Testis (tissue), 3 donors: ENCODE results near the gene GTPBP3. TPM values are rescaled to one million over a fixed set of nuclear protein-coding genes. Genes with fewer than 3 reads are reported as not detected.

Source experiments
- DNase-seq: peaks from one replicate; pipeline ENCODE4 v3.0.0-alpha.2; 2019
- H3K27ac ChIP-seq, 2 donors: fragments of 200-600 bp; sonication (generic); one replicate each; pipeline ENCODE4 v1.5.1; 2019
- H3K27me3 ChIP-seq: fragments of 200-600 bp; sonication (generic); one replicate; pipeline ENCODE4 v1.5.1; 2019
- H3K36me3 ChIP-seq: fragments of 200-600 bp; sonication (generic); one replicate; pipeline ENCODE4 v1.5.1; 2017; ENCODE audit warnings: low read depth; ENCODE audit errors: missing control alignments
- H3K4me1 ChIP-seq: fragments of 200-600 bp; sonication (generic); one replicate; pipeline ENCODE4 v1.5.1; 2019
- H3K4me3 ChIP-seq, 2 donors: fragments of 200-600 bp; sonication (generic); one replicate each; pipeline ENCODE4 v1.5.1; 2017 to 2019
- H3K9me3 ChIP-seq: fragments of 200-600 bp; sonication (generic); one replicate; pipeline ENCODE4 v1.5.1; 2017
- POLR2A ChIP-seq: fragments of 450-650 bp; IDR thresholded peaks from one replicate; pipeline ENCODE4 v1.6.1; 2017; ENCODE audit warnings: antibody characterized with exemption, mild to moderate bottlenecking, moderate library complexity
- WGBS, 2 donors: methylation state at CpG; one replicate each; pipeline ENCODE4 v1.1.5; 2018; 5-methylcytosine and 5-hydroxymethylcytosine counted together
- intact Hi-C: fragments of 100-400 bp; cut with DNase I; formaldehyde crosslinking; loops from one replicate; pipeline ENCODE4 v1.15.1; 2023; ENCODE audit warnings: low total_unique reads
- polyA plus RNA-seq: library from polyadenylated mRNA; stranded (reverse); fragments of 350-450 nt; fragmentation: Illumina TruSeq; extraction: RNeasy Lipid Tissue Mini Kit (QIAGEN cat#74804); gene quantifications from one replicate; pipeline ENCODE4 v1.2.3, GENCODE V29; 2014; ENCODE audit warnings: low read depth, low replicate concordance; ENCODE audit not compliant: insufficient read depth
- total RNA-seq, 2 donors: library from RNA; depleted of rRNA; stranded (reverse); fragments of >200 nt; gene quantifications; one replicate each; pipeline ENCODE4 v1.2.3, GENCODE V29; 2016
- TF ChIP-seq, protein P1 (sequence below), 3 experiments: fragments of 450-650 bp in 2 of 3; fragments of 200-600 bp in 1 of 3; sonication (generic) in 1 of 3; IDR thresholded peaks; one replicate each; pipeline ENCODE4 v1.5.1; 2016 to 2019; ENCODE audit warnings: antibody characterized with exemption in 3 of 3, mild to moderate bottlenecking in 2 of 3, moderate library complexity in 1 of 3

Gene GTPBP3
- total and polyA plus RNA-seq, 3 donors from 2014 or later = 9.7 to 22.9 (median 21.6) TPM

- TF ChIP-seq POLR2A = no peak
- TF ChIP-seq, protein P1, sequence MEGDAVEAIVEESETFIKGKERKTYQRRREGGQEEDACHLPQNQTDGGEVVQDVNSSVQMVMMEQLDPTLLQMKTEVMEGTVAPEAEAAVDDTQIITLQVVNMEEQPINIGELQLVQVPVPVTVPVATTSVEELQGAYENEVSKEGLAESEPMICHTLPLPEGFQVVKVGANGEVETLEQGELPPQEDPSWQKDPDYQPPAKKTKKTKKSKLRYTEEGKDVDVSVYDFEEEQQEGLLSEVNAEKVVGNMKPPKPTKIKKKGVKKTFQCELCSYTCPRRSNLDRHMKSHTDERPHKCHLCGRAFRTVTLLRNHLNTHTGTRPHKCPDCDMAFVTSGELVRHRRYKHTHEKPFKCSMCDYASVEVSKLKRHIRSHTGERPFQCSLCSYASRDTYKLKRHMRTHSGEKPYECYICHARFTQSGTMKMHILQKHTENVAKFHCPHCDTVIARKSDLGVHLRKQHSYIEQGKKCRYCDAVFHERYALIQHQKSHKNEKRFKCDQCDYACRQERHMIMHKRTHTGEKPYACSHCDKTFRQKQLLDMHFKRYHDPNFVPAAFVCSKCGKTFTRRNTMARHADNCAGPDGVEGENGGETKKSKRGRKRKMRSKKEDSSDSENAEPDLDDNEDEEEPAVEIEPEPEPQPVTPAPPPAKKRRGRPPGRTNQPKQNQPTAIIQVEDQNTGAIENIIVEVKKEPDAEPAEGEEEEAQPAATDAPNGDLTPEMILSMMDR (IDR thresholded peaks at IDR 0.05) = no peak
- 39 to 53% methylated on average over 8 of the region's 8 CpGs for WGBS, 2 donors
- no peaks in the 10 kb centered on the region for H3K27me3 ChIP-seq
- H3K27ac ChIP-seq = no peak overlapping the region
- intact Hi-C loops = no loop called here
- DNase-seq = peak; percentile 41
- H3K4me1 ChIP-seq = no peaks in the 10 kb centered on the region
- H3K9me3 ChIP-seq = no peaks in the 10 kb centered on the region
- no peak overlapping the region for H3K4me3 ChIP-seq
- H3K36me3 ChIP-seq = no peaks in the 10 kb centered on the region
Measured at GRCh38 chr19:17370026-17370587, 32.8 kb downstream of the GTPBP3 start.

GRCh38 chr19:17376935-17377600 is 39.7 kb downstream of the GTPBP3 start, which contains the start of gene PLVAP:
Gene PLVAP, minus strand, starts transcription at chr19:17377342. Its CDS starts 54 bp downstream, at chr19:17377288.
- Histone ChIP-seq H3K9me3 (no peaks in the 10 kb centered on the region), H3K4me1 (no peaks in the 10 kb centered on the region), H3K4me3 (no peak within 1 kb of the TSS), H3K27me3 (no peaks in the 10 kb centered on the region), H3K27ac (no peak within 1 kb of the TSS), H3K36me3 (no peaks in the 10 kb centered on the region)
- TF ChIP-seq POLR2A = no peak
- TF ChIP-seq, protein P1 (IDR thresholded peaks at IDR 0.05) = no peak
- intact Hi-C loops = no loop called here
- 69 to 75% methylated on average over 38 to 39 of the region's 39 CpGs for WGBS, 2 donors
- no peak for DNase-seq

DNA sequence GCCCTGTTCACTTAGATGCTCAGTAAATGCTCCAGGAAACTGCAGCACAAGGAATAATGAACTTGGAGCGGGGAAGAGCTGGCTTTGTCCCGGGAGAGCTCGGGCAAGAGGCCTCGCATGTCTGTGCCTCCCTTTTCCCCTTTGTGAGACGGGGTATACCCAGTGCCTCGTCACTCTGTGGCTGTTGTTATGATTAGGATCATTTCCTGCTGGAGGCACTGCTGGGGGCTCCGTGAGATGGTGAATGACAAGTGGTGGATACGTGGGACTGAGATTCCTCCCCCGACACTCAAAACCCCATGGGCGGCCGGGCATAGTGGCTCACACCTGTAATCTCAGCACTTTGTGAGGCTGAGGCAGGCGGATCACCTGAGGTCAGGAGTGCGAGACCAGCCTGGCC is 40.9 kb downstream of the GTPBP3 start:
- intact Hi-C loops = no loop called here
- no peak for DNase-seq
- 80 to 81% methylated on average over 13 of the region's 13 CpGs for WGBS, 2 donors
- Histone ChIP-seq H3K4me3 (no peak overlapping the region), H3K27ac (no peak overlapping the region), H3K36me3 (no peaks in the 10 kb centered on the region), H3K9me3 (no peaks in the 10 kb centered on the region), H3K4me1 (no peaks in the 10 kb centered on the region), H3K27me3 (no peaks in the 10 kb centered on the region)
- no peak for TF ChIP-seq POLR2A
- TF ChIP-seq, protein P1 (IDR thresholded peaks at IDR 0.05) = no peak

DNA sequence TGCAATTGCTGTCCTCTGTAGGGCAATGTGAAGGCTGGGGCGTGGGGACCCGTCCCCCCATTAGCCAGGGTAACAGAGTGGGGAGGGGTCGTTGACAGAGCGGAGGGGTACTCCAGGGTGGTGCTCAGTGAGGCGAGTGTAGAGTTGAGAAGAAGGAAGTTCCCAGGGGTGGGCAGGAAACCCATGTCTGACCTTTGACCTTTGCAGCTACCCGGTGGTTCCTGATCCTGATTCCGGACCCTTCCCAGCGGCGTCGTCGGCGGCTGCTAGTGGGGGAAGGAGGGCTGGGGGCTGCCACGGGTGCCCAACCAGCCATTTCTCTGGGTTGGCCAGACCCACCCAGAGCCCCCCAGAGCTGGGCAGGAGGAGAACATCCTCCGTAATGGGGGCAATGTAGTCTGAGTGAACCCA is 41.9 kb downstream of the GTPBP3 start:
- no peaks in the 10 kb centered on the region for H3K27me3 ChIP-seq
- no peak for TF ChIP-seq POLR2A
- TF ChIP-seq, protein P1 (IDR thresholded peaks at IDR 0.05) = no peak
- no peak overlapping the region for H3K27ac ChIP-seq
- no peak for DNase-seq
- H3K36me3 ChIP-seq = no peaks in the 10 kb centered on the region
- H3K4me1 ChIP-seq = no peaks in the 10 kb centered on the region
- 62 to 73% methylated on average over 11 to 14 of the region's 14 CpGs for WGBS, 2 donors
- no peak overlapping the region for H3K4me3 ChIP-seq
- no peaks in the 10 kb centered on the region for H3K9me3 ChIP-seq
- intact Hi-C loops = no loop called here
